C4-2B (cell line): ENCODE data around the gene CFAP299.

ENCODE experiments used
- H3K27ac ChIP-seq: fragments of 450-650 bp; 2 replicates; pipeline ENCODE4 v1.5.1; 2017
- CTCF ChIP-seq: fragments of 450-650 bp; conservative IDR thresholded peaks from 2 replicates; pipeline ENCODE4 v1.5.1; 2017; ENCODE audit warnings: mild to moderate bottlenecking
- ZFX ChIP-seq: fragments of 450-650 bp; IDR thresholded peaks from 2 replicates; pipeline ENCODE4 v1.6.1; 2017

CFAP299 gene

GRCh38 chr4:80709082-80709869, 373.7 kb downstream of the CFAP299 start:
- TF ChIP-seq CTCF = no peak
- no peak for TF ChIP-seq ZFX

GRCh38 chr4:80710748-80711451, 375.4 kb downstream of the CFAP299 start:
- TF ChIP-seq CTCF = no peak
- no peak for TF ChIP-seq ZFX
- H3K27ac ChIP-seq = no peak overlapping the region

More at GRCh38 chr4:80709082-80709869, 373.7 kb downstream of the CFAP299 start:
- H3K27ac ChIP-seq = no peak overlapping the region

- no peak overlapping the region for H3K27ac ChIP-seq
- TF ChIP-seq CTCF (no peak), ZFX (no peak)
These were observed 376.4 kb downstream of the CFAP299 start for GRCh38 chr4:80711956-80712355.

GRCh38 chr4:80713409-80713808, 377.9 kb downstream of the CFAP299 start:
- H3K27ac ChIP-seq = no peak overlapping the region
- TF ChIP-seq CTCF (no peak), ZFX (no peak)

GRCh38 chr4:80717204-80717603, 381.7 kb downstream of the CFAP299 start:
- TF ChIP-seq CTCF (no peak), ZFX (no peak)
- no peak overlapping the region for H3K27ac ChIP-seq

- no peak overlapping the region for H3K27ac ChIP-seq
- TF ChIP-seq CTCF (no peak), ZFX (no peak)
These were observed 390.9 kb downstream of the CFAP299 start for GRCh38 chr4:80726471-80726870.

- H3K27ac ChIP-seq = no peak overlapping the region
- TF ChIP-seq ZFX (no peak), CTCF (no peak)
These were observed 394.6 kb downstream of the CFAP299 start for GRCh38 chr4:80730158-80730557.
